ENCODE data around the gene MUL1. TPM values are rescaled to one million over a fixed set of nuclear protein-coding genes. Genes with fewer than 3 reads are reported as not detected.
A peak's percentile ranks its signal among the peaks of the same experiment; 100 is the strongest.

Gene MUL1
- total RNA-seq, 1 experiment from 2014 or later, result 23.4 TPM

GRCh38 chr1:20484519-20485462 is 23.2 kb downstream of the MUL1 start:
- H3K4me1 Mint-ChIP-seq (ENCODE audit: insufficient read depth, unreplicated experiment), result peaks cover 27% of the 10 kb centered on the region
- H3K4me3 Mint-ChIP-seq (ENCODE audit: unreplicated experiment), result peak overlapping the region; percentile 89
- DNase-seq (ENCODE audit: unreplicated experiment), result no peak
- H3K27me3 Mint-ChIP-seq (ENCODE audit: insufficient read depth, unreplicated experiment), result no peaks in the 10 kb centered on the region
- peak overlapping the region; percentile 30 for H3K27ac Mint-ChIP-seq (ENCODE audit: low read depth, unreplicated experiment)
- H3K9me3 Mint-ChIP-seq (ENCODE audit: unreplicated experiment), result no peaks in the 10 kb centered on the region
- intact Hi-C loops (cut with micrococcal nuclease), result no loop called here
- BruUV-seq (replicated peaks), result no TSS peak
- ChIA-PET CTCF (interaction anchor here (0.6 to 1.7 kb wide), 7 partner anchors 8 to 723 kb away, joined by 3 to 11 read pairs (median 3); no protein-coding TSS in a partner anchor), POLR2A (interaction anchor here (0.6 to 1.8 kb wide), 4 partner anchors 23 to 328 kb away, joined by 3 to 6 read pairs (median 4); partner anchors contain the start of genes MUL1 and PINK1)
- TF ChIP-seq CTCF (IDR thresholded peaks at IDR 0.05; ENCODE audit: unreplicated experiment), result no peak
- no peaks in the 10 kb centered on the region for H3K36me3 Mint-ChIP-seq (ENCODE audit: insufficient read depth, unreplicated experiment)

GRCh38 chr1:20483833-20484518 is 24.0 kb downstream of the MUL1 start:
- H3K36me3 Mint-ChIP-seq (ENCODE audit: insufficient read depth, unreplicated experiment), result no peaks in the 10 kb centered on the region
- no peak for TF ChIP-seq CTCF (IDR thresholded peaks at IDR 0.05; ENCODE audit: unreplicated experiment)
- H3K27ac Mint-ChIP-seq (ENCODE audit: low read depth, unreplicated experiment), result peak overlapping the region; percentile 30
- H3K4me3 Mint-ChIP-seq (ENCODE audit: unreplicated experiment), result peak overlapping the region; percentile 89
- no TSS peak for BruUV-seq (replicated peaks)
- intact Hi-C loops (cut with micrococcal nuclease), result no loop called here
- peaks cover 27% of the 10 kb centered on the region for H3K4me1 Mint-ChIP-seq (ENCODE audit: insufficient read depth, unreplicated experiment)
- ChIA-PET POLR2A (interaction anchor here (0.5 to 1.4 kb wide), 5 partner anchors 16 to 327 kb away, joined by 3 to 6 read pairs (median 3); partner anchors contain the start of gene MUL1), CTCF (interaction anchor here (0.6 to 1.7 kb wide), 8 partner anchors 8 to 722 kb away, joined by 3 to 11 read pairs (median 4); no protein-coding TSS in a partner anchor)
- no peaks in the 10 kb centered on the region for H3K27me3 Mint-ChIP-seq (ENCODE audit: insufficient read depth, unreplicated experiment)
- DNase-seq (ENCODE audit: unreplicated experiment), result peak; percentile 33
- no peaks in the 10 kb centered on the region for H3K9me3 Mint-ChIP-seq (ENCODE audit: unreplicated experiment)

- TF ChIP-seq CTCF (IDR thresholded peaks at IDR 0.05; ENCODE audit: unreplicated experiment), result no peak
- CTCF ChIA-PET, result interaction anchor here (0.6 to 1.7 kb wide), 6 partner anchors 9 to 747 kb away, joined by 3 to 5 read pairs (median 4); no protein-coding TSS in a partner anchor
- intact Hi-C loops (cut with micrococcal nuclease), result no loop called here
- Mint-ChIP-seq H3K27ac (ENCODE audit: low read depth, unreplicated experiment) (no peak overlapping the region), H3K27me3 (ENCODE audit: insufficient read depth, unreplicated experiment) (no peaks in the 10 kb centered on the region), H3K4me3 (ENCODE audit: unreplicated experiment) (peak overlapping the region; percentile 89), H3K36me3 (ENCODE audit: insufficient read depth, unreplicated experiment) (no peaks in the 10 kb centered on the region), H3K4me1 (ENCODE audit: insufficient read depth, unreplicated experiment) (peaks cover 27% of the 10 kb centered on the region), H3K9me3 (ENCODE audit: unreplicated experiment) (no peaks in the 10 kb centered on the region)
- no TSS peak for BruUV-seq (replicated peaks)
- POLR2A ChIA-PET, result interaction anchor here (0.5 to 1.0 kb wide), 3 partner anchors 17 to 280 kb away, joined by 3 to 6 read pairs (median 4); no protein-coding TSS in a partner anchor
- DNase-seq (ENCODE audit: unreplicated experiment), result no peak
Observed at GRCh38 chr1:20483098-20483832, 24.7 kb downstream of the MUL1 start.
